Measurements from ENCODE around the gene VTI1A. TPM values are rescaled to one million over a fixed set of nuclear protein-coding genes. Genes with fewer than 3 reads are reported as not detected.

The VTI1A gene
- total and polyA plus RNA-seq, 2 of the 4 experiments (the other 2 are of a cell fraction): 9.7 to 24.9 TPM

- no peak overlapping the region for H3K23ac ChIP-seq (ENCODE audit: low read depth, low read length)
- H3K4me1 ChIP-seq (ENCODE audit: control insufficient read depth, insufficient read depth, low read length): peaks cover 6% of the 10 kb centered on the region
- in situ Hi-C loops (cut with MboI; ENCODE audit: low sequenced_read_pairs): no loop called here
- H3K4ac ChIP-seq (ENCODE audit: low read depth, low read length): no peak overlapping the region
- no peak overlapping the region for H3K56ac ChIP-seq (ENCODE audit: extremely low read depth, insufficient read depth, low read length)
- no peak overlapping the region for H3K4me3 ChIP-seq (ENCODE audit: insufficient read depth, low read depth, low read length)
- intact Hi-C loops (cut with micrococcal nuclease): no loop called here
- H3K14ac ChIP-seq (replicated peaks; ENCODE audit: low read depth, low read length): no peak overlapping the region
- H4K20me1 ChIP-seq (ENCODE audit: insufficient read depth, low read length): no peaks in the 10 kb centered on the region
- no peak overlapping the region for H3K9ac ChIP-seq (ENCODE audit: low read depth, low read length)
- no TSS peak for BruUV-seq (replicated peaks)
- no peak overlapping the region for H2BK20ac ChIP-seq (ENCODE audit: low read depth, low read length)
- no peaks in the 10 kb centered on the region for H3K9me3 ChIP-seq (ENCODE audit: control insufficient read depth, insufficient read depth, low read length)
- DNase-seq (no peak), ATAC-seq (ENCODE audit: low read depth) (no peak)
- TF ChIP-seq RAD21 (IDR thresholded peaks at IDR 0.05; ENCODE audit: low read length) (no peak), CTCF (conservative IDR thresholded peaks at IDR 0.05; ENCODE audit: low read depth, low read length) (no peak), MAFK (IDR thresholded peaks at IDR 0.05; ENCODE audit: low read depth, low read length) (no peak), ELK1 (IDR thresholded peaks at IDR 0.05; ENCODE audit: borderline replicate concordance, low read depth, low read length) (no peak), MXI1 (IDR thresholded peaks at IDR 0.05; ENCODE audit: borderline replicate concordance, low read depth, low read length) (no peak), MAZ (IDR thresholded peaks at IDR 0.05; ENCODE audit: borderline replicate concordance, low read depth, low read length) (no peak), POLR2A (IDR thresholded peaks at IDR 0.05; ENCODE audit: low read depth, low read length) (no peak), SMC3 (IDR thresholded peaks at IDR 0.05; ENCODE audit: low read depth, low read length) (no peak), RFX5 (IDR thresholded peaks at IDR 0.05; ENCODE audit: low read depth, low read length) (no peak), USF2 (IDR thresholded peaks at IDR 0.05; ENCODE audit: low read depth, low read length) (no peak), CHD1 (IDR thresholded peaks at IDR 0.05; ENCODE audit: low read depth, low read length) (no peak), RCOR1 (IDR thresholded peaks at IDR 0.05; ENCODE audit: insufficient replicate concordance, low read length) (no peak), CEBPB (IDR thresholded peaks at IDR 0.05; ENCODE audit: low read depth, low read length) (no peak), FOS (IDR thresholded peaks at IDR 0.05; ENCODE audit: low read depth, low read length) (no peak), BHLHE40 (IDR thresholded peaks at IDR 0.05; ENCODE audit: low read depth, low read length) (no peak), NFE2L2 (IDR thresholded peaks at IDR 0.05; ENCODE audit: low read depth, low read length) (no peak)
- no peak overlapping the region for H3K18ac ChIP-seq (ENCODE audit: low read depth, low read length)
- WGBS, 2 experiments (ENCODE audit: extremely low coverage in 2 of 2, insufficient read length in 1 of 2): 92% methylated on average over 2 of the region's 12 CpGs; no CpG with 5 or more reads in 1 of the 2 experiments
- no peak overlapping the region for H2AFZ ChIP-seq (replicated peaks; ENCODE audit: low read length, poor library complexity)
- H3K4me2 ChIP-seq (ENCODE audit: low read depth, low read length): no peak overlapping the region
- no peaks in the 10 kb centered on the region for H3K27me3 ChIP-seq (ENCODE audit: control insufficient read depth, insufficient read depth, low read length)
- no peak overlapping the region for H4K5ac ChIP-seq (ENCODE audit: low read depth, low read length)
- no peak overlapping the region for H2AK5ac ChIP-seq (ENCODE audit: low read depth, low read length)
- no peak overlapping the region for H4K8ac ChIP-seq (ENCODE audit: low read depth in 2 of 2, low read length in 2 of 2)
- H3K27ac ChIP-seq (ENCODE audit: insufficient read depth, low read length): no peak overlapping the region
- dilution Hi-C loops (cut with HindIII; ENCODE audit: low sequenced_read_pairs, unreplicated experiment): no loop called here
- no peaks in the 10 kb centered on the region for H3K36me3 ChIP-seq (ENCODE audit: control insufficient read depth, insufficient read depth, low read length)
- ChIA-PET POLR2A (ENCODE audit: unreplicated experiment) (no interaction called here), CTCF (no interaction called here)
- H4K91ac ChIP-seq (ENCODE audit: insufficient read depth, low read depth, low read length): no peak overlapping the region
- no peak overlapping the region for H2BK15ac ChIP-seq (ENCODE audit: low read depth, low read length)
- H3K79me1 ChIP-seq (ENCODE audit: low read depth in 1 of 2, low read length in 2 of 2): no peaks in the 10 kb centered on the region
- H2AK9ac ChIP-seq (replicated peaks; ENCODE audit: low read depth, low read length, poor library complexity): no peak overlapping the region
- no peak overlapping the region for H2BK120ac ChIP-seq (ENCODE audit: low read depth, low read length)
- peaks cover 2% of the 10 kb centered on the region; the same call in 1 of the 2 replicates for H3K9me1 ChIP-seq (ENCODE audit: insufficient read depth, low read length)
- H2BK5ac ChIP-seq (ENCODE audit: low read depth, low read length, poor library complexity, severe bottlenecking): no peak overlapping the region
Observed at GRCh38 chr10:112755446-112756234, 308.6 kb downstream of the VTI1A start.

Measured in IMR-90 (cell line).